Skeletal muscle satellite cell (primary cell): Measurements from ENCODE around the gene XPOT.
A peak's percentile ranks its signal among the peaks of the same experiment; 100 is the strongest.

ENCODE experiments used
- H3K27me3 ChIP-seq: 2 replicates; pipeline ENCODE4 v1.7.0; 2013; ENCODE audit warnings: low read length; ENCODE audit not compliant: control insufficient read depth, insufficient read depth
- H3K36me3 ChIP-seq: 2 replicates; pipeline ENCODE4 v1.7.0; 2013; ENCODE audit warnings: mild to moderate bottlenecking, control low read depth, low read length; ENCODE audit not compliant: insufficient read depth
- H3K4me1 ChIP-seq: 2 replicates; pipeline ENCODE4 v1.7.0; 2013; ENCODE audit warnings: low read length; ENCODE audit not compliant: control insufficient read depth, insufficient read depth
- H3K4me2 ChIP-seq: 2 replicates; pipeline ENCODE4 v1.7.0; 2013; ENCODE audit warnings: mild to moderate bottlenecking, low read length
- H3K4me3 ChIP-seq: 2 replicates; pipeline ENCODE4 v1.7.0; 2013; ENCODE audit warnings: low read length
- H3K9ac ChIP-seq: 2 replicates; pipeline ENCODE4 v1.7.0; 2013; ENCODE audit warnings: mild to moderate bottlenecking, low read depth, low read length, moderate library complexity
- H3K9me3 ChIP-seq: replicated peaks from 2 replicates; pipeline ENCODE4 v1.7.0; 2013; ENCODE audit warnings: mild to moderate bottlenecking, control low read depth, low read length

Gene XPOT

GRCh38 chr12:64395739-64396138, 8.5 kb upstream of the XPOT start:
- Histone ChIP-seq H3K4me2 (no peak overlapping the region), H3K9ac (no peak overlapping the region), H3K4me3 (no peak overlapping the region), H3K4me1 (peaks cover 6% of the 10 kb centered on the region), H3K27me3 (no peaks in the 10 kb centered on the region), H3K36me3 (no peaks in the 10 kb centered on the region), H3K9me3 (no peaks in the 10 kb centered on the region)

- Histone ChIP-seq H3K4me2 (peak overlapping the region; percentile 36), H3K4me3 (peak overlapping the region; percentile 24)
Observed at GRCh38 chr12:64400041-64400440, 4.2 kb upstream of the XPOT start.

GRCh38 chr12:64402181-64402580, 2.0 kb upstream of the XPOT start:
- Histone ChIP-seq H3K9ac (no peak overlapping the region), H3K4me1 (peaks cover 12% of the 10 kb centered on the region), H3K36me3 (no peaks in the 10 kb centered on the region), H3K27me3 (no peaks in the 10 kb centered on the region), H3K4me3 (no peak overlapping the region), H3K9me3 (no peaks in the 10 kb centered on the region), H3K4me2 (no peak overlapping the region)

More at GRCh38 chr12:64400041-64400440, 4.2 kb upstream of the XPOT start:
- Histone ChIP-seq H3K4me1 (peaks cover 6% of the 10 kb centered on the region), H3K36me3 (no peaks in the 10 kb centered on the region), H3K27me3 (no peaks in the 10 kb centered on the region), H3K9ac (no peak overlapping the region), H3K9me3 (no peaks in the 10 kb centered on the region)

- Histone ChIP-seq H3K4me1 (peaks cover 26% of the 10 kb centered on the region), H3K36me3 (no peaks in the 10 kb centered on the region), H3K9ac (peak overlapping the region; percentile 97), H3K9me3 (no peaks in the 10 kb centered on the region), H3K4me3 (peak overlapping the region; percentile 94), H3K27me3 (no peaks in the 10 kb centered on the region), H3K4me2 (peak overlapping the region; percentile 93)
Observed at GRCh38 chr12:64404470-64405256, 471 bp downstream of the XPOT start.

GRCh38 chr12:64407342-64408223, 3.4 kb downstream of the XPOT start:
- Histone ChIP-seq H3K27me3 (no peaks in the 10 kb centered on the region), H3K36me3 (peaks cover 25% of the 10 kb centered on the region), H3K9me3 (no peaks in the 10 kb centered on the region), H3K4me3 (no peak overlapping the region), H3K9ac (peak overlapping the region; percentile 25), H3K4me1 (peaks cover 25% of the 10 kb centered on the region), H3K4me2 (no peak overlapping the region)

- peaks cover 19% of the 10 kb centered on the region for H3K4me1 ChIP-seq
- H3K27me3 ChIP-seq = no peaks in the 10 kb centered on the region
- H3K4me3 ChIP-seq = no peak overlapping the region
- no peak overlapping the region for H3K9ac ChIP-seq
- H3K4me2 ChIP-seq = no peak overlapping the region
- peaks cover 59% of the 10 kb centered on the region for H3K36me3 ChIP-seq
- no peaks in the 10 kb centered on the region for H3K9me3 ChIP-seq
Observed at GRCh38 chr12:64411427-64411826, 7.2 kb downstream of the XPOT start.

GRCh38 chr12:64412459-64412858, 8.3 kb downstream of the XPOT start:
- no peak overlapping the region for H3K4me3 ChIP-seq
- H3K9me3 ChIP-seq = no peaks in the 10 kb centered on the region
- H3K4me1 ChIP-seq = peaks cover 19% of the 10 kb centered on the region
- no peak overlapping the region for H3K9ac ChIP-seq
- H3K36me3 ChIP-seq = peaks cover 70% of the 10 kb centered on the region
- H3K4me2 ChIP-seq = no peak overlapping the region
- no peaks in the 10 kb centered on the region for H3K27me3 ChIP-seq

GRCh38 chr12:64413884-64414283, 9.7 kb downstream of the XPOT start:
- H3K36me3 ChIP-seq = peaks cover 84% of the 10 kb centered on the region
- H3K27me3 ChIP-seq = no peaks in the 10 kb centered on the region
- H3K4me1 ChIP-seq = peaks cover 10% of the 10 kb centered on the region
- no peaks in the 10 kb centered on the region for H3K9me3 ChIP-seq
- no peak overlapping the region for H3K4me3 ChIP-seq
- no peak overlapping the region for H3K4me2 ChIP-seq
- no peak overlapping the region for H3K9ac ChIP-seq

GRCh38 chr12:64418209-64418608, 14.0 kb downstream of the XPOT start:
- H3K4me1 ChIP-seq = no peaks in the 10 kb centered on the region
- no peaks in the 10 kb centered on the region for H3K9me3 ChIP-seq
- no peaks in the 10 kb centered on the region for H3K27me3 ChIP-seq
- no peak overlapping the region for H3K4me3 ChIP-seq
- no peak overlapping the region for H3K9ac ChIP-seq
- peaks cover 93% of the 10 kb centered on the region for H3K36me3 ChIP-seq
- no peak overlapping the region for H3K4me2 ChIP-seq

GRCh38 chr12:64419696-64420095, 15.5 kb downstream of the XPOT start:
- Histone ChIP-seq H3K9me3 (no peaks in the 10 kb centered on the region), H3K4me1 (no peaks in the 10 kb centered on the region), H3K36me3 (peaks cover 91% of the 10 kb centered on the region), H3K27me3 (no peaks in the 10 kb centered on the region), H3K4me2 (no peak overlapping the region), H3K4me3 (no peak overlapping the region), H3K9ac (no peak overlapping the region)

- H3K4me1 ChIP-seq = no peaks in the 10 kb centered on the region
- peaks cover 92% of the 10 kb centered on the region for H3K36me3 ChIP-seq
- no peak overlapping the region for H3K4me3 ChIP-seq
- H3K27me3 ChIP-seq = no peaks in the 10 kb centered on the region
- no peaks in the 10 kb centered on the region for H3K9me3 ChIP-seq
- H3K4me2 ChIP-seq = no peak overlapping the region
- H3K9ac ChIP-seq = no peak overlapping the region
Observed at GRCh38 chr12:64427988-64428387, 23.8 kb downstream of the XPOT start.
